Right cardiac atrium (tissue), 5 donors: Measurements from ENCODE around the gene DBP. TPM values are rescaled to one million over a fixed set of nuclear protein-coding genes. Genes with fewer than 3 reads are reported as not detected.
"Not testable (repeated sequence)": the region's sequence is repeated elsewhere in the genome, so short reads cannot be mapped to it uniquely, and the experiment has no call there.

Source experiments
- ATAC-seq, 2 donors: fragments of 200-7000 bp; cut with Tn5 transposase; one replicate each; pipeline versions ENCODE4 v1.8.0 to v1.9.1; 2020; ENCODE audit warnings: moderate library complexity in 2 of 2, mild to moderate bottlenecking in 1 of 2
- DNase-seq, 3 donors: peaks; one replicate each; pipeline ENCODE4 v3.0.0-alpha.2; 2020
- H3K27ac ChIP-seq: one replicate; pipeline ENCODE4 v1.5.1; 2013; ENCODE audit warnings: mild to moderate bottlenecking, low read length, control low read depth, moderate library complexity
- H3K27me3 ChIP-seq: one replicate; pipeline ENCODE4 v1.6.1; 2013; ENCODE audit not compliant: control insufficient read depth, insufficient read depth
- H3K4me1 ChIP-seq: one replicate; pipeline ENCODE4 v1.6.1; 2013; ENCODE audit warnings: low read length; ENCODE audit not compliant: control insufficient read depth, insufficient read depth
- H3K4me3 ChIP-seq: one replicate; pipeline ENCODE4 v1.5.1; 2013; ENCODE audit warnings: low read length, control low read depth
- H3K9me3 ChIP-seq: one replicate; pipeline ENCODE4 v1.6.1; 2013; ENCODE audit warnings: low read length; ENCODE audit not compliant: control insufficient read depth
- WGBS: extraction: QIAGEN DNeasy Blood & Tissue Kit; methylation state at CpG from one replicate; pipeline ENCODE4 v1.1.7; 2013; 5-methylcytosine and 5-hydroxymethylcytosine counted together
- intact Hi-C, 4 donors: fragments of 100-400 bp; cut with DNase I; formaldehyde crosslinking; loops; one replicate each; pipeline versions ENCODE4 v1.11.0 to v1.14.0; 2022 to 2023
- polyA plus RNA-seq: library from polyadenylated mRNA; stranded (reverse); fragments of 200-250 nt; gene quantifications from one replicate; pipeline ENCODE4 v1.2.3, GENCODE V29; 2013
- total RNA-seq, 4 donors: library from RNA; stranded (reverse); fragmentation: NEBNext Ultra II Directional; extraction: Animal tissue kit (Norgen Biotek cat#: 25700); gene quantifications; one replicate each; pipeline ENCODE4 v1.2.1, GENCODE V29; 2021
- donor health status: healthy with polysubstance abuse.
- donor health status: DM: no; HTN: yes; CAD: no.
- donor health status: DM: no; HTN: no; CAD: no.
- donor health status: DM: no; HTN: yes; CAD: no; lungs with severe emphysema.
- donor health status: DM: yes; HTN: yes; CAD: no.

The DBP gene
- total and polyA plus RNA-seq, 5 donors, result 2.8 to 16.9 (median 13.0) TPM

DNA sequence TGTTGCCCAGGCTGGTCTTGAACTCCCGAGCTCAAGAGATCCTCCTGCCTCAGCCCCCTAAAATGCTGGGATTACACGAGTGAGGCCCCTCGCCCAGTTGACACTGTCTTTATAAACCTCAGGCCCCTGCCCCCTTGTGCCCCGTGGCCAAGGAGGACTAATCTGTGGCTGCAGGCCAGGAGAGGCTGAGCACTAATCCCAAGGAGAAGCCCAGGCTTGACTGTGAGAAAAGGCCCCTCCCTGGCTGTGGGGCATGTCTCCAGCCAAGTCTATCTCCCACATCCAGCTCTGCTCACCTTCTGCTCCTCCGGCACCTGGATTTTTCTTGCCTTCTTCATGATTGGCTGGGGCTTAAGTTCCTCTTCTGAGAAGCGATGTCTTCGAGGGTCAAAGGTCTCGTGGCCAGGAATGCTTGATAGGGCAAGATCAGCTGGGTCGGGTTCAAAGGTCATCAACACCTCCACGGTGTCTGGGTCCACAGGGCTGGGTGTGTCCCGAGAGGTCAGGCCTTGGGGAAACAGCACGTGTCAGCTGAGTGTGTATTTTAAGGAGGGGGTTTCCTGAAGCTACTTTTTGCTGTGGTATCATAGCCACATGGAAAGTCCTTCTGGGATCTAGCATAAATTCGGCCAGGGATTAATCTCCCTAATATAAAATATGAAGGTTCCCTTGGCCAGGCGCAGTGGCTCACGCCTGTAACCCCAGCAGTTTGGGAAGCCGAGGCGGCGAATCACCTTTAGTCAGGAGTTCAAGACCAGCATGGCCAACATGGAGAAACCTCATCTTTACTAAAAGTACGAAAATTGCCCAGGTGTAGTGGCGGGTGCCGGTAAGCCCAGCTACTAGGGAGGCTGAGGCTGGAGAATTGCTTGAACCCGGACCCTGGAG is 3.8 kb downstream of the DBP start:
- Histone ChIP-seq H3K27me3 (no peaks in the 10 kb centered on the region), H3K4me3 (no peak overlapping the region), H3K4me1 (peaks cover 7% of the 10 kb centered on the region), H3K27ac (peak overlapping the region; percentile 73), H3K9me3 (no peaks in the 10 kb centered on the region)
- intact Hi-C loops, result no loop called here
- ATAC-seq (no peak), DNase-seq (peak; percentile 38 to 71 (median 68))
- 72% methylated on average over 22 of the region's 22 CpGs for WGBS

DNA sequence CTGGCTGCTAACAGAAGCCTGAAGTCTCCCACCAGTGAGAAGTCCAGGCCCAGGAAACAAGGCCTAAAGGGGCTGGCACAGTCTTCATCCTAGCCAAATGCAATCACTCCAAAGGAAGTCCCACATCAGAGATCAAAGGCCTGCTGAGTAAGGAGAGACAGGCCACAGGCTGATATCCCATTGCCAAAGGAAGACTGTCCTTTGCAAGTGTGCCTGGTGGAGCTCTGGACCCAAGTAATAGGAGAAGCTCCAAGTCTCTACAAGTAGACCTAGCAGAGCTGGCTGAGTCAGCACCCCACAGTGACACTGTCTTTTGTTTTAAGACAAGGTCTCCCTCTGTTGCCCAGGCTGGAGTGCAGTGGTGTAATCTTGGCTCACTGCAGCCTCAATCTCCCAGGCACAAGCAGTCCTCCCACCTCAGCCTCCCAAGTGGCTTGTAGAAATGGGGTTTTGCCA is 4.5 kb downstream of the DBP start:
- H3K9me3 ChIP-seq, result no peaks in the 10 kb centered on the region
- H3K4me3 ChIP-seq, result no peak overlapping the region
- intact Hi-C loops, result no loop called here
- H3K27ac ChIP-seq, result no peak overlapping the region
- H3K27me3 ChIP-seq, result no peaks in the 10 kb centered on the region
- peaks cover 7% of the 10 kb centered on the region for H3K4me1 ChIP-seq
- ATAC-seq (no peak), DNase-seq (peak in 1 of 3 donors; percentile 44)

DNA sequence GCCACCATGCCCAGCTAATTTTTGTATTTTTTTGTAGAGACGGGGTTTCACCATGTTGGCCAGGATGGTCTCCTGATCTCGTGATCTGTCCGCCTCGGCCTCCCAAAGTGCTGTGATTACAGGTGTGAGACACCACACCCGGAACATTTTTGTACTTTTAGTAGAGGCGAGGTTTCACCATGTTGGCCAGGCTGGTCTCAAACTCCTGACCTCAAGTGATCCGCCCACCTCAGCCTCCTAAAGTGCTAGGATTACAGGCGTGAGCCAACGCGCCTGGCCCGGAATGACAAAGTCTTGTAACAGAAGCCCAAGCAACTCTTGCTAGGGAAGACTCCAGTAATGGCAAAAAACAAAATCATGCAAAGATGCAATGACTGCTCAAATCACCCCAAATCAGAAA is 4.9 kb downstream of the DBP start:
- H3K9me3 ChIP-seq, H3K27me3 ChIP-seq, intact Hi-C loops, H3K27ac ChIP-seq, H3K4me3 ChIP-seq, ATAC-seq, DNase-seq, H3K4me1 ChIP-seq: not testable (repeated sequence)
- 91% methylated on average over 11 of the region's 11 CpGs for WGBS

DNA sequence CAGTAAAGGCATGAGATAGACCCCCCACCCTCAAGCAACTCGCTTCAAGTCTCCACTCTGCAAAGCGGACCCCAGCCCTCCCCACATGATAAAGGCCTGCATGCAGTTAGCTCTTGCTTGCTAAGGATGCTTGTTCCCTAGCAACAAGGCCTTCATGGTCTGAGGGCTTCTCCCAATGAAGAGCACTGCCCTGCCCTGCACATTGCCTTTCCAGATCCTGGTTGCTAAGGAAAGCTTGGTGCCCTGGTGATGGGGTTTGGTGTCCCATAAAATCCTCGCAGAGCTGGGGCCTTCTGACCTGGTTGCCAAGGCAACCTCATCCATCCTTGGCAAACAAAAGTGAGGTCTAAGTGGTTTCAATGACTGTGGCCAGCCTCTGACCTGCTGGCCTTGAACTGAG is 6.0 kb downstream of the DBP start:
- peak overlapping the region; percentile 86 for H3K27ac ChIP-seq
- ATAC-seq (no peak), DNase-seq (no peak)
- H3K9me3 ChIP-seq, result no peaks in the 10 kb centered on the region
- peaks cover 7% of the 10 kb centered on the region for H3K4me1 ChIP-seq
- intact Hi-C loops, result no loop called here
- 56% methylated on average over 3 of the region's 3 CpGs for WGBS
- no peaks in the 10 kb centered on the region for H3K27me3 ChIP-seq
- H3K4me3 ChIP-seq, result no peak overlapping the region

DNA sequence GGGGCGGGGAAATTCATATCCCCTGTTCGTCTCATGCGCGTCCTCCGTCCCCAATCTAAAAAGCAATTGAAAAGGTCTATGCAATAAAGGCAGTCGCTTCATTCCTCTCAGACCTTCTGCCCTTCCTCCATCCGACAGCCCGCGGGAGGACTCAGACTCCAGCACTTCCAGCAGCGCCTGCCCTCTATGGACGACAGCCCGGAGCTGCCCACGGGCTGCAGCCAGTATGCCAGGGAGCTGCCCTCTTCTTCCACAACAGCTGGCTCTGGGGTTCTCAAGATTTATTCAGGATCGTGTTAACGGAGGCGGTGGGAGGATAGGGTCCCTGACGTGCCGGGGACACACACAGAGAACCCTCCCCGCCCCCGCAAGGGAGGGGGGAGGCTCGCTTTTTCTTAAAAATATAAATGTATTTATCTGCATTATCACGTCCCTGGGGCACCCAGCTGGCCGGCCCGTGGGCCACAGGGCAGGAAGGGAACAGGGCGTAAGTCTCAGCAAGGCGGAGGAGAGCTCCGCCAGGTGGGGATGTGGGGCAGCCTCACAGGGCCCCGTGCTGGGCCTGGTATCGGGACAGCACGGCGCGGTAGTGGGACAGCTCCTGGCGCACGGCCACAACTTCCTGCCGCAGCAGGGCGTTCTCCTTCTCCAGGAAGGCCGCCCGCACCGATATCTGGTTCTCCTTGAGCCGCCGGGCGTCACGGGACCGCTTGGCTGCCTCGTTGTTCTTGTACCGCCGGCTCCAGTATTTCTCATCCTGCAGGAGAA is 6.7 kb downstream of the DBP start:
- peak overlapping the region; percentile 86 for H3K27ac ChIP-seq
- H3K9me3 ChIP-seq, result no peaks in the 10 kb centered on the region
- 14% methylated on average over 47 of the region's 47 CpGs for WGBS
- DNase-seq (peak; percentile 88 to 96 (median 94)), ATAC-seq (peak; percentile 32 to 44)
- intact Hi-C loops, result no loop called here
- peaks cover 7% of the 10 kb centered on the region for H3K4me1 ChIP-seq
- H3K27me3 ChIP-seq, result no peaks in the 10 kb centered on the region
- H3K4me3 ChIP-seq, result no peak overlapping the region

DNA sequence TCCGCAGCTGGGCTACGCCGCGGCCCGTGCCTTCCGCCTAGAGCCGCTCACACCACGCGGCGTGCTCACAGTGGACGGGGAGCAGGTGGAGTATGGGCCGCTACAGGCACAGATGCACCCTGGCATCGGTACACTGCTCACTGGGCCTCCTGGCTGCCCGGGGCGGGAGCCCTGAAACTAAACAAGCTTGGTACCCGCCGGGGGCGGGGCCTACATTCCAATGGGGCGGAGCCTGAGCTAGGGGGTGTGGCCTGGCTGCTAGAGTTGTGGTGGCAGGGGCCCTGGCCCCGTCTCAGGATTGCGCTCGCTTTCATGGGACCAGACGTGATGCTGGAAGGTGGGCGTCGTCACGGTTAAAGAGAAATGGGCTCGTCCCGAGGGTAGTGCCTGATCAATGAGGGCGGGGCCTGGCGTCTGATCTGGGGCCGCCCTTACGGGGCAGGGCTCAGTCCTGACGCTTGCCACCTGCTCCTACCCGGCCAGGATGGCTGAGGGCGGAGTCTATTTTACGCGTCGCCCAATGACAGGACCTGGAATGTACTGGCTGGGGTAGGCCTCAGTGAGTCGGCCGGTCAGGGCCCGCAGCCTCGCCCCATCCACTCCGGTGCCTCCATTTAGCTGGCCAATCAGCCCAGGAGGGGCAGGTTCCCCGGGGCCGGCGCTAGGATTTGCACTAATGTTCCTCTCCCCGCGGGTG is 7.4 kb downstream of the DBP start:
- H3K9me3 ChIP-seq, result no peaks in the 10 kb centered on the region
- peak; percentile 76 to 88 (median 88) for DNase-seq
- H3K27me3 ChIP-seq, result no peaks in the 10 kb centered on the region
- H3K4me1 ChIP-seq, result peaks cover 4% of the 10 kb centered on the region
- 52% methylated on average over 48 of the region's 48 CpGs for WGBS
- intact Hi-C loops, result no loop called here
- no peak overlapping the region for H3K4me3 ChIP-seq
- ATAC-seq, result peak; percentile 37 to 54
- H3K27ac ChIP-seq, result peak overlapping the region; percentile 86

DNA sequence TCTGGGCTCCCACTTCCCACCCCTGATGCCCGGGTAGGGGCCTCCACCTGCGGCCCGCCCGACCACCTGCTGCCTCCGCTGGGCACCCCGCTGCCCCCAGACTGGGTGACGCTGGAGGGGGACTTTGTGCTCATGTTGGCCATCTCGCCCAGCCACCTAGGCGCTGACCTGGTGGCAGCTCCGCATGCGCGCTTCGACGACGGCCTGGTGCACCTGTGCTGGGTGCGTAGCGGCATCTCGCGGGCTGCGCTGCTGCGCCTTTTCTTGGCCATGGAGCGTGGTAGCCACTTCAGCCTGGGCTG is 7.9 kb downstream of the DBP start:
- ATAC-seq, result no peak
- no peaks in the 10 kb centered on the region for H3K9me3 ChIP-seq
- 88% methylated on average over 22 of the region's 22 CpGs for WGBS
- peaks cover 2% of the 10 kb centered on the region for H3K4me1 ChIP-seq
- H3K4me3 ChIP-seq, result no peak overlapping the region
- H3K27ac ChIP-seq, result no peak overlapping the region
- intact Hi-C loops, result no loop called here
- peak in 2 of 3 donors; percentile 64 to 77 for DNase-seq
- H3K27me3 ChIP-seq, result no peaks in the 10 kb centered on the region

DNA sequence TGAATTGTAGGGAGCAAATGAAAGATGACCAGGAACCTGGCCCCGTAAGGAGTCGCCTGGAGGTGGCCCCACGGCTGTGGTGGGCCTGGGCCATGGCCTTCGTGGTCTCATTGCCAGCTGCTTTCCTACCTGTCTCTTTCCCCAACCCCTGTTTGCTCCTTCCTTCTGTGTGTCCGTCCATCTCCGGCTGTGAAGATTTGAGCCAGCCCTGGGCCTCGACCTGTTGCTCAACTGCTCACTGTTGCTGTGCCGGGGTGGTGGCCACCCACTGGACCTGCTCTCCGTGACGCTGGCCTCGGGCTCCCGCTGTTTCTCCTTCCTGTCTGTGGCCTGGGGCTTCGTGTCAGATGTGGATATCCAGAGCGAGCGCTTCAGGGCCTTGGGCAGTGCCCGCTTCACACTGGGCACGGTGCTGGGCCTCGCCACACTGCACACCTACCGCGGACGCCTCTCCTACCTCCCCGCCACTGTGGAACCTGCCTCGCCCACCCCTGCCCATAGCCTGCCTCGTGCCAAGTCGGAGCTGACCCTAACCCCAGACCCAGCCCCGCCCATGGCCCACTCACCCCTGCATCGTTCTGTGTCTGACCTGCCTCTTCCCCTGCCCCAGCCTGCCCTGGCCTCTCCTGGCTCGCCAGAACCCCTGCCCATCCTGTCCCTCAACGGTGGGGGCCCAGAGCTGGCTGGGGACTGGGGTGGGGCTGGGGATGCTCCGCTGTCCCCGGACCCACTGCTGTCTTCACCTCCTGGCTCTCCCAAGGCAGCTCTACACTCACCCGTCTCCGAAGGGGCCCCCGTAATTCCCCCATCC is 8.5 kb downstream of the DBP start:
- intact Hi-C loops, result no loop called here
- no peak for ATAC-seq
- Histone ChIP-seq H3K27ac (no peak overlapping the region), H3K4me3 (no peak overlapping the region), H3K4me1 (peaks cover 2% of the 10 kb centered on the region), H3K9me3 (no peaks in the 10 kb centered on the region), H3K27me3 (no peaks in the 10 kb centered on the region)
- 76% methylated on average over 34 of the region's 34 CpGs for WGBS
- DNase-seq, result peak; percentile 32 to 75 (median 74)

DNA sequence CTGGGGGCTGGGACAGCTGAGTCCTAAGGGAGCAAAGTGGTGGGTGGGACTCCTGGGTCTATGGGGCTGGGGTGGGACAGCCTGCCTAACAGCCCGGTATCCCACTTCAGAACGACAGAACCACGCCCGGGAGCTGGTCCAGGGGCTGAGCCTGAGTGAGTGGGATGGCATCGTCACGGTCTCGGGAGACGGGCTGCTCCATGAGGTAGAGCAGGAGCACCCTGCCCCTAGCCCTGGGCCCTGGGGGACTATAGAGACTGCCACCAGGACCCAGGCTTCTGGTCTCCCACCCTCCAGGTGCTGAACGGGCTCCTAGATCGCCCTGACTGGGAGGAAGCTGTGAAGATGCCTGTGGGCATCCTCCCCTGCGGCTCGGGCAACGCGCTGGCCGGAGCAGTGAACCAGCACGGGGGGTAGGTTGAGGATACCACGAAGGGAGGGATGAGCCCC is 9.3 kb downstream of the DBP start:
- intact Hi-C loops, result no loop called here

DNA sequence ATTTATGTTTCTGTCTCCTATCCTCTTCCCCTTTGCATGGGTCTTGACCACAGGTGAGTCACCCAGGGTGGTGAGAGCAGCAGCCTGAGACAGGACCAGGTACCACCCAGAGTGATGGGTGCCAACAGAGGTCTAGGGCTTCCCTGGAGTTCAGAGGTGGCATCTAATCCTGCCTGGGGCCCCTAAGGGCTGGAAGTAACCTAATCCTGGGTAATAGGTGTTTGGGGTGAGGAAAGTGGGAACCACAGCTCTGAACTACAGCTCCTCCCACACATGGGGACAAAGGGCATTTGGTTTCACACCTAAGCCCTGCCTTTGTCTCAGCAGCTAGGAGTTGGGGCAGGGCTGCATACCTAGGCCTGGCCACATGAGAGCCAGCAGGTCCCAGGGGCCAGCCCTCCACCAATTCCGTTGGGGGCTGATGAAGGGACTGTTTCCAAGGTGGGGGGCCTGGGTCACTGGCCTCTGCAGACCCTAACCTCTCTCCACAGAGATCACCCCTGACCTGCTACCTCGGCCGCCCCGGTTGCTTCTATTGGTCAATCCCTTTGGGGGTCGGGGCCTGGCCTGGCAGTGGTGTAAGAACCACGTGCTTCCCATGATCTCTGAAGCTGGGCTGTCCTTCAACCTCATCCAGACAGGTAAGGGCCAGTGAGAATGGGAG is 9.8 kb downstream of the DBP start:
- peaks cover 2% of the 10 kb centered on the region for H3K4me1 ChIP-seq

More for the DNA sequence above, 9.3 kb downstream of the DBP start:
- whole genome bisulfite sequencing, result 80% methylated on average over 17 of the region's 17 CpGs
- DNase-seq, result no peak
- Histone ChIP-seq H3K27me3 (no peaks in the 10 kb centered on the region), H3K27ac (no peak overlapping the region), H3K4me1 (peaks cover 2% of the 10 kb centered on the region), H3K9me3 (no peaks in the 10 kb centered on the region), H3K4me3 (no peak overlapping the region)
- ATAC-seq, result no peak

More for the DNA sequence above, 9.8 kb downstream of the DBP start:
- intact Hi-C loops, result no loop called here
- no peak for DNase-seq
- no peaks in the 10 kb centered on the region for H3K9me3 ChIP-seq
- no peaks in the 10 kb centered on the region for H3K27me3 ChIP-seq
- 78% methylated on average over 6 of the region's 6 CpGs for WGBS
- H3K4me3 ChIP-seq, result no peak overlapping the region
- no peak overlapping the region for H3K27ac ChIP-seq
- no peak for ATAC-seq
